ENCODE data around the gene CHST12. TPM values are rescaled to one million over a fixed set of nuclear protein-coding genes. Genes with fewer than 3 reads are reported as not detected.

CHST12 gene
- total and polyA plus RNA-seq, 2 of the 4 experiments (the other 2 are of a cell fraction) = 3.8 to 27.0 TPM

DNA sequence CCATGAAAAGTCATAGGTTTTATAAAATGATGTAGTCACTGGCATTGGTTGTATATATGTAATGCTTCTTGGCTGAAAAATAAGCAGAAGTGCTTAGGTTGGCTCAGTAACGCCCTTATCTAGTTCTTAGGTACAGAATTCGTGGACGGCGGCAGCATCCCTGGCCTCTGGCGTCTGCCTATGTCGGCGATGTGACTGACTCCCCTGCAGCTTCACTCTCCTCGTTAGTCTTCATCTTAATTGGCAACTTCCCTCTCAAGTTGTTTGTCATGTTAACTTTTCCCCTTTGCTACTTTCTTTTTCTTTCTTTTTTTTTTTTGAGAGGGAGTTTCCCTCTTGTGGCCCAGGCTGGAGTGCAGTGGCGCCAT, 18.5 kb downstream of the CHST12 start:
- TF ChIP-seq CTCF (conservative IDR thresholded peaks at IDR 0.05; ENCODE audit: low read depth, low read length) (no peak), NFE2L2 (IDR thresholded peaks at IDR 0.05; ENCODE audit: low read depth, low read length) (no peak), USF2 (IDR thresholded peaks at IDR 0.05; ENCODE audit: low read depth, low read length) (no peak)
- H4K20me1 ChIP-seq (ENCODE audit: insufficient read depth, low read length) = peaks cover 12% of the 10 kb centered on the region
- no peak overlapping the region for H3K18ac ChIP-seq (ENCODE audit: low read depth, low read length)
- ATAC-seq (ENCODE audit: low read depth) (no peak), DNase-seq (no peak)
- H2BK5ac ChIP-seq (ENCODE audit: low read depth, low read length, poor library complexity, severe bottlenecking) = no peak overlapping the region
- H2BK15ac ChIP-seq (ENCODE audit: low read depth, low read length) = no peak overlapping the region
- peaks cover 23 to 28% of the 10 kb centered on the region in 2 experiments for H3K79me1 ChIP-seq (ENCODE audit: low read depth in 1 of 2, low read length in 2 of 2)
- WGBS, 2 experiments (ENCODE audit: extremely low coverage in 2 of 2, insufficient read length in 1 of 2) = no CpG with 5 or more reads among the region's 9 CpGs
- POLR2A ChIA-PET (ENCODE audit: unreplicated experiment) = no interaction called here
- CTCF ChIA-PET = interaction anchor here (0.6 to 0.7 kb wide), 2 partner anchors 268 to 735 kb away, joined by 4 to 6 read pairs; no protein-coding TSS in a partner anchor
- H3K9me3 ChIP-seq (ENCODE audit: control insufficient read depth, insufficient read depth, low read length) = no peaks in the 10 kb centered on the region
- H2AK9ac ChIP-seq (replicated peaks; ENCODE audit: low read depth, low read length, poor library complexity) = no peak overlapping the region
- no peak overlapping the region for H3K4me2 ChIP-seq (ENCODE audit: low read depth, low read length)
- BruUV-seq (replicated peaks) = no TSS peak
- no peak overlapping the region for H3K4me3 ChIP-seq (ENCODE audit: insufficient read depth, low read depth, low read length)
- H4K5ac ChIP-seq (ENCODE audit: low read depth, low read length) = no peak overlapping the region
- H3K36me3 ChIP-seq (ENCODE audit: control insufficient read depth, insufficient read depth, low read length) = no peaks in the 10 kb centered on the region
- no peak overlapping the region for H4K8ac ChIP-seq (ENCODE audit: low read depth in 2 of 2, low read length in 2 of 2)
- dilution Hi-C loops (cut with HindIII; ENCODE audit: low sequenced_read_pairs, unreplicated experiment) = no loop called here
- H2BK20ac ChIP-seq (ENCODE audit: low read depth, low read length) = no peak overlapping the region
- in situ Hi-C loops (cut with MboI; ENCODE audit: low sequenced_read_pairs) = no loop called here
- no peak overlapping the region for H3K56ac ChIP-seq (ENCODE audit: extremely low read depth, insufficient read depth, low read length)
- H2AFZ ChIP-seq (replicated peaks; ENCODE audit: low read length, poor library complexity) = no peak overlapping the region
- no peak overlapping the region for H2BK120ac ChIP-seq (ENCODE audit: low read depth, low read length)
- H3K23ac ChIP-seq (ENCODE audit: low read depth, low read length) = no peak overlapping the region
- peaks cover 3% of the 10 kb centered on the region; the same call in 1 of the 2 replicates for H3K4me1 ChIP-seq (ENCODE audit: control insufficient read depth, insufficient read depth, low read length)
- H2AK5ac ChIP-seq (ENCODE audit: low read depth, low read length) = no peak overlapping the region
- no peak overlapping the region for H3K14ac ChIP-seq (replicated peaks; ENCODE audit: low read depth, low read length)
- intact Hi-C loops (cut with micrococcal nuclease) = no loop called here
- no peak overlapping the region for H3K9ac ChIP-seq (ENCODE audit: low read depth, low read length)
- H4K91ac ChIP-seq (ENCODE audit: insufficient read depth, low read depth, low read length) = no peak overlapping the region
- no peak overlapping the region for H3K27ac ChIP-seq (ENCODE audit: insufficient read depth, low read length)
- no peaks in the 10 kb centered on the region for H3K27me3 ChIP-seq (ENCODE audit: control insufficient read depth, insufficient read depth, low read length)
- H3K9me1 ChIP-seq (ENCODE audit: insufficient read depth, low read length) = peaks cover 4% of the 10 kb centered on the region; the same call in 1 of the 2 replicates
- H3K4ac ChIP-seq (ENCODE audit: low read depth, low read length) = no peak overlapping the region

All from IMR-90 (cell line).